ENCODE results near the gene IPMK. TPM values are rescaled to one million over a fixed set of nuclear protein-coding genes. Genes with fewer than 3 reads are reported as not detected.
"Not testable (repeated sequence)": the region's sequence is repeated elsewhere in the genome, so short reads cannot be mapped to it uniquely, and the experiment has no call there.

Gene IPMK
- total RNA-seq, 1 experiment from 2014 or later = 11.1 TPM

GRCh38 chr10:58158806-58159205 is 108.9 kb downstream of the IPMK start:
- Histone ChIP-seq H3K79me2 (ENCODE audit: low read depth) (no peaks in the 10 kb centered on the region), H3K9me3 (ENCODE audit: insufficient read depth, low read depth) (no peaks in the 10 kb centered on the region), H4K20me1 (ENCODE audit: insufficient read depth) (no peaks in the 10 kb centered on the region), H3F3A (ENCODE audit: insufficient read depth, low read depth) (no peaks in the 10 kb centered on the region), H3K4me2 (no peak overlapping the region), H3K9me2 (ENCODE audit: insufficient read depth) (0 out of 2 replicates have a peak, but pooled peaks cover 4% of the 10 kb centered on the region), H2AFZ (no peak overlapping the region), H3K27me3 (ENCODE audit: insufficient read depth, low read depth) (no peaks in the 10 kb centered on the region), H3K4me3 (no peak overlapping the region), H3K36me3 (ENCODE audit: low read depth) (no peaks in the 10 kb centered on the region), H3K4me1 (replicated peaks; ENCODE audit: insufficient read depth) (no peaks in the 10 kb centered on the region), H3K27ac (no peak overlapping the region)
- POLR2A ChIA-PET (ENCODE audit: unreplicated experiment) = no interaction called here
- intact Hi-C loops (cut with micrococcal nuclease; ENCODE audit: unreplicated experiment) = no loop called here
- BruUV-seq (replicated peaks) = no TSS peak
- CTCF ChIA-PET = no interaction called here
- no peak for DNase-seq
- TF ChIP-seq, protein P1, sequence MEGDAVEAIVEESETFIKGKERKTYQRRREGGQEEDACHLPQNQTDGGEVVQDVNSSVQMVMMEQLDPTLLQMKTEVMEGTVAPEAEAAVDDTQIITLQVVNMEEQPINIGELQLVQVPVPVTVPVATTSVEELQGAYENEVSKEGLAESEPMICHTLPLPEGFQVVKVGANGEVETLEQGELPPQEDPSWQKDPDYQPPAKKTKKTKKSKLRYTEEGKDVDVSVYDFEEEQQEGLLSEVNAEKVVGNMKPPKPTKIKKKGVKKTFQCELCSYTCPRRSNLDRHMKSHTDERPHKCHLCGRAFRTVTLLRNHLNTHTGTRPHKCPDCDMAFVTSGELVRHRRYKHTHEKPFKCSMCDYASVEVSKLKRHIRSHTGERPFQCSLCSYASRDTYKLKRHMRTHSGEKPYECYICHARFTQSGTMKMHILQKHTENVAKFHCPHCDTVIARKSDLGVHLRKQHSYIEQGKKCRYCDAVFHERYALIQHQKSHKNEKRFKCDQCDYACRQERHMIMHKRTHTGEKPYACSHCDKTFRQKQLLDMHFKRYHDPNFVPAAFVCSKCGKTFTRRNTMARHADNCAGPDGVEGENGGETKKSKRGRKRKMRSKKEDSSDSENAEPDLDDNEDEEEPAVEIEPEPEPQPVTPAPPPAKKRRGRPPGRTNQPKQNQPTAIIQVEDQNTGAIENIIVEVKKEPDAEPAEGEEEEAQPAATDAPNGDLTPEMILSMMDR (conservative IDR thresholded peaks at IDR 0.05) = no peak
- TF ChIP-seq EZH2 (IDR thresholded peaks at IDR 0.05; ENCODE audit: low read depth) = no peak

DNA sequence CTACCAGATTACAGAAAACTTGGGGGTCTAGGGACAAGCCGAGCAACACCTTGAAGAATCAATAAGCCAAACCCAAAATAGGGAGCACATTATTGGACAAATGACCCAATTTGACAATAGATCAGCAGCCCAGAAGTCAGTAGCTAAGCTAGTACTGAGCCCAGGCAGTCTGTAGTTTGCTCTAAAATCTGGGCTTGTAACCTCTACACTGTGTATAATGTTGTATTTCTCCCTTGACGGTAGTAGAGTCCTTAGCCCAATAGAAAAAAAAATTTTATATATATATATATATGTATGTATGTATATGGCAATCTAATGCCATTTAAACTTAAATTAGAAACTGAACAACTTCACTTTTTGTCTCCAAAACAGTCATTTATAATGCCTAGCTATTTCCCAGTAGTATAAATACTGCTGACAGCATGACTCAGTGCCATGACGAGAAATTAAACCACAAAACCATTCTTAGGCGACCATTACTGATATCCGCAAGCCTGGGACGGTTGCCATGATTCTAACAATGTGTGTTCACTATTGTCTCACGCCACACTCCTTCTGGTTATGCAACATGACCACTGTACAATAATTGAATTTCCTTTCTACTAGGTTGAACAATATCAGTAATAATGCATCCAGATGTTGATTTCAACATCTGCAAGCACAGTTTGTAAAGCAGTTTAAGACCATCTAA is 110.5 kb downstream of the IPMK start:
- POLR2A ChIA-PET (ENCODE audit: unreplicated experiment) = no interaction called here

DNA sequence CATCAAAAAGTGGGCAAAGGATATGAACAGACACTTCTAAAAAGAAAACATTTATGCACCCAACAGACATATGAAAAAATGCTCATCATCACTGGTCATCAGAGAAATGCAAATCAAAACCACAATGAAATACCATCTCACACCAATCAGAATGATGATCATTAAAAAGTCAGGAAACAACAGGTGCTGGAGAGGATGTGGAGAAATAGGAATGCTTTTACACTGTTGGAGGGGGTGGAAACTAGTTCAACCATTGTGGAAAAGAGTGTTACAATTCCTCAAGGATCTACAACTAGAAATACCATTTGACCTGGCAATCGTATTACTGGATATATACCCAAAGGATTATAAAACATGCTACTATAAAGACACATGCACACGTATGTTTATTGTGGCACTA is 111.8 kb downstream of the IPMK start:
- POLR2A ChIA-PET (ENCODE audit: unreplicated experiment); H2AFZ ChIP-seq; H3K36me3 ChIP-seq (ENCODE audit: low read depth); H3K4me1 ChIP-seq (replicated peaks; ENCODE audit: insufficient read depth); H3K4me2 ChIP-seq; BruUV-seq (replicated peaks); H3F3A ChIP-seq (ENCODE audit: insufficient read depth, low read depth); CTCF ChIA-PET; intact Hi-C loops (cut with micrococcal nuclease; ENCODE audit: unreplicated experiment); H3K4me3 ChIP-seq; H3K79me2 ChIP-seq (ENCODE audit: low read depth); H3K27ac ChIP-seq; H3K27me3 ChIP-seq (ENCODE audit: insufficient read depth, low read depth); DNase-seq; H3K9me3 ChIP-seq (ENCODE audit: insufficient read depth, low read depth); H3K9me2 ChIP-seq (ENCODE audit: insufficient read depth); H4K20me1 ChIP-seq (ENCODE audit: insufficient read depth): not testable (repeated sequence)

More for the DNA sequence above, 110.5 kb downstream of the IPMK start:
- Histone ChIP-seq H3K9me3 (ENCODE audit: insufficient read depth, low read depth) (no peaks in the 10 kb centered on the region), H3K27ac (no peak overlapping the region), H3K4me3 (no peak overlapping the region), H3K4me2 (no peak overlapping the region), H2AFZ (no peak overlapping the region), H3K9me2 (ENCODE audit: insufficient read depth) (0 out of 2 replicates have a peak, but pooled peaks cover 4% of the 10 kb centered on the region), H3K36me3 (ENCODE audit: low read depth) (no peaks in the 10 kb centered on the region), H3K27me3 (ENCODE audit: insufficient read depth, low read depth) (no peaks in the 10 kb centered on the region), H3K79me2 (ENCODE audit: low read depth) (no peaks in the 10 kb centered on the region), H3K4me1 (replicated peaks; ENCODE audit: insufficient read depth) (no peaks in the 10 kb centered on the region), H4K20me1 (ENCODE audit: insufficient read depth) (no peaks in the 10 kb centered on the region), H3F3A (ENCODE audit: insufficient read depth, low read depth) (no peaks in the 10 kb centered on the region)
- peak; percentile 49 to 55 for DNase-seq
- no TSS peak for BruUV-seq (replicated peaks)
- intact Hi-C loops (cut with micrococcal nuclease; ENCODE audit: unreplicated experiment) = no loop called here
- TF ChIP-seq, protein P1 (conservative IDR thresholded peaks at IDR 0.05) = no peak
- CTCF ChIA-PET = no interaction called here

- H2AFZ ChIP-seq = no peak overlapping the region
- CTCF ChIA-PET = no interaction called here
- no peaks in the 10 kb centered on the region for H3K79me2 ChIP-seq (ENCODE audit: low read depth)
- no peaks in the 10 kb centered on the region for H3K27me3 ChIP-seq (ENCODE audit: insufficient read depth, low read depth)
- H3K4me2 ChIP-seq = no peak overlapping the region
- no peaks in the 10 kb centered on the region for H3F3A ChIP-seq (ENCODE audit: insufficient read depth, low read depth)
- BruUV-seq (replicated peaks) = no TSS peak
- H3K27ac ChIP-seq = no peak overlapping the region
- H3K4me3 ChIP-seq = no peak overlapping the region
- no peaks in the 10 kb centered on the region for H3K4me1 ChIP-seq (replicated peaks; ENCODE audit: insufficient read depth)
- H4K20me1 ChIP-seq (ENCODE audit: insufficient read depth) = no peaks in the 10 kb centered on the region
- TF ChIP-seq, protein P1 (conservative IDR thresholded peaks at IDR 0.05) = no peak
- TF ChIP-seq EZH2 (IDR thresholded peaks at IDR 0.05; ENCODE audit: low read depth) = no peak
- DNase-seq = no peak
- no peaks in the 10 kb centered on the region for H3K9me2 ChIP-seq (ENCODE audit: insufficient read depth)
- POLR2A ChIA-PET (ENCODE audit: unreplicated experiment) = interaction anchor here (0.6 kb wide), 1 partner anchor 8 kb away, joined by 4 read pairs; no protein-coding TSS in a partner anchor
- intact Hi-C loops (cut with micrococcal nuclease; ENCODE audit: unreplicated experiment) = loop anchor here (5.0 kb wide), 3 partner anchors 436 to 816 kb away; no protein-coding TSS in a partner anchor
- H3K9me3 ChIP-seq (ENCODE audit: insufficient read depth, low read depth) = no peaks in the 10 kb centered on the region
- H3K36me3 ChIP-seq (ENCODE audit: low read depth) = no peaks in the 10 kb centered on the region
Measured at GRCh38 chr10:58153751-58154150, 113.9 kb downstream of the IPMK start.
